H9 (cell line): ENCODE results near the gene LARP1. TPM values are rescaled to one million over a fixed set of nuclear protein-coding genes. Genes with fewer than 3 reads are reported as not detected.

ENCODE experiments used
- DNase-seq: peaks from one replicate; pipeline ENCODE4 v3.0.0-alpha.2; 2017
- H2AFZ ChIP-seq: one replicate; pipeline ENCODE4 v1.6.1; 2013; ENCODE audit warnings: mild to moderate bottlenecking, low read length, control low read depth, moderate library complexity
- H2AK5ac ChIP-seq: 2 replicates; pipeline ENCODE4 v1.6.1; 2013; ENCODE audit warnings: low read length, control low read depth, mixed read lengths; ENCODE audit not compliant: insufficient read length
- H2BK120ac ChIP-seq: one replicate; pipeline ENCODE4 v1.6.1; 2013; ENCODE audit warnings: low read depth, mild to moderate bottlenecking, low read length, control low read depth, inconsistent platforms; ENCODE audit not compliant: poor library complexity, severe bottlenecking
- H2BK12ac ChIP-seq: 2 replicates; pipeline ENCODE4 v1.6.1; 2013; ENCODE audit warnings: low read length, control low read depth, mixed read lengths, low read depth; ENCODE audit not compliant: insufficient read length
- H2BK15ac ChIP-seq: 2 replicates; pipeline ENCODE4 v1.6.1; 2013; ENCODE audit warnings: low read depth, low read length, control low read depth
- H2BK20ac ChIP-seq: one replicate; pipeline ENCODE4 v1.6.1; 2013; ENCODE audit warnings: low read depth, mild to moderate bottlenecking, low read length, control low read depth, inconsistent platforms; ENCODE audit not compliant: poor library complexity, severe bottlenecking
- H2BK5ac ChIP-seq: 2 replicates; pipeline ENCODE4 v1.6.1; 2013; ENCODE audit warnings: low read length, control low read depth, mixed read lengths; ENCODE audit not compliant: insufficient read length
- H3K14ac ChIP-seq: 2 replicates; pipeline ENCODE4 v1.6.1; 2013; ENCODE audit warnings: low read length, control low read depth; ENCODE audit not compliant: insufficient read depth
- H3K18ac ChIP-seq: 2 replicates; pipeline ENCODE4 v1.6.1; 2013; ENCODE audit warnings: low read depth, mild to moderate bottlenecking, mixed read lengths, low read length, control low read depth; ENCODE audit not compliant: insufficient read length
- H3K23ac ChIP-seq: 2 replicates; pipeline ENCODE4 v1.6.1; 2013; ENCODE audit warnings: low read length, control low read depth, mixed read lengths, low read depth; ENCODE audit not compliant: insufficient read length
- H3K23me2 ChIP-seq: 2 replicates; pipeline ENCODE4 v1.6.1; 2013; ENCODE audit warnings: low read depth, mild to moderate bottlenecking, mixed read lengths, low read length, control low read depth; ENCODE audit not compliant: insufficient read length, poor library complexity, severe bottlenecking
- H3K27ac ChIP-seq: 2 replicates; pipeline ENCODE4 v1.5.1; 2013; ENCODE audit warnings: low read length, control low read depth, mixed read lengths, low read depth; ENCODE audit not compliant: insufficient read length
- H3K27me3 ChIP-seq: 2 replicates; pipeline ENCODE4 v1.6.1; 2013; ENCODE audit warnings: low read length, control low read depth, inconsistent platforms; ENCODE audit not compliant: insufficient read depth
- H3K4ac ChIP-seq: 2 replicates; pipeline ENCODE4 v1.6.1; 2013; ENCODE audit warnings: low read depth, mild to moderate bottlenecking, control low read depth, inconsistent platforms, low read length, moderate library complexity
- H3K4me1 ChIP-seq: 2 replicates; pipeline ENCODE4 v1.6.1; 2013; ENCODE audit warnings: low read length, control low read depth, inconsistent platforms; ENCODE audit not compliant: insufficient read depth
- H3K4me2 ChIP-seq: 2 replicates; pipeline ENCODE4 v1.6.1; 2013; ENCODE audit warnings: low read length, control low read depth, mixed read lengths; ENCODE audit not compliant: insufficient read length, insufficient read depth
- H3K56ac ChIP-seq: 2 replicates; pipeline ENCODE4 v1.6.1; 2013; ENCODE audit warnings: low read depth, mild to moderate bottlenecking, mixed read lengths, low read length, control low read depth; ENCODE audit not compliant: insufficient read length
- H3K79me1 ChIP-seq: 2 replicates; pipeline ENCODE4 v1.6.1; 2013; ENCODE audit warnings: low read depth, mild to moderate bottlenecking, moderate library complexity, low read length, control low read depth, inconsistent platforms; ENCODE audit not compliant: insufficient read depth, poor library complexity, severe bottlenecking
- H3K79me2 ChIP-seq: 2 replicates; pipeline ENCODE4 v1.6.1; 2013; ENCODE audit warnings: low read length, control low read depth, inconsistent platforms; ENCODE audit not compliant: insufficient read depth
- H3K9ac ChIP-seq: 2 replicates; pipeline ENCODE4 v1.6.1; 2013; ENCODE audit warnings: low read length, control low read depth, mixed read lengths; ENCODE audit not compliant: insufficient read length; ENCODE audit errors: extremely low read depth
- H3K9me3 ChIP-seq: one replicate; pipeline ENCODE4 v1.6.1; 2013; ENCODE audit warnings: low read depth, low read length, inconsistent platforms; ENCODE audit not compliant: control insufficient read depth
- H3T11ph ChIP-seq: one replicate; pipeline ENCODE4 v1.6.1; 2013; ENCODE audit warnings: mild to moderate bottlenecking, low read length, control low read depth, inconsistent platforms
- H4K20me1 ChIP-seq: one replicate; pipeline ENCODE4 v1.6.1; 2013; ENCODE audit not compliant: control insufficient read depth, insufficient read length, insufficient read depth
- H4K5ac ChIP-seq: 2 replicates; pipeline ENCODE4 v1.6.1; 2013; ENCODE audit warnings: low read depth, mild to moderate bottlenecking, mixed read lengths, low read length, control low read depth; ENCODE audit not compliant: insufficient read length
- H4K8ac ChIP-seq: replicated peaks from 2 replicates; pipeline ENCODE4 v1.6.1; 2013; ENCODE audit warnings: low read length, control low read depth, mixed read lengths, low read depth; ENCODE audit not compliant: insufficient read length
- H4K91ac ChIP-seq: 2 replicates; pipeline ENCODE4 v1.6.1; 2013; ENCODE audit warnings: low read depth, mild to moderate bottlenecking, moderate library complexity, mixed read lengths, low read length, control low read depth; ENCODE audit not compliant: insufficient read length
- H3K27ac Mint-ChIP-seq, 3 experiments: 2 replicates in 2 of 3; 3 replicates in 1 of 3; pipeline ENCODE4 v1.8.0; 2020 to 2021; ENCODE audit warnings: mixed read lengths in 3 of 3, mild to moderate bottlenecking in 1 of 3, moderate library complexity in 1 of 3
- H3K27me3 Mint-ChIP-seq: 2 replicates; pipeline ENCODE4 v1.8.0; 2021; ENCODE audit warnings: low read depth, mild to moderate bottlenecking, moderate library complexity, mixed read lengths
- H3K36me3 Mint-ChIP-seq, 3 experiments: 2 replicates in 2 of 3; 3 replicates in 1 of 3; pipeline ENCODE4 v1.8.0; 2020 to 2021; ENCODE audit warnings: low read depth in 3 of 3, mixed read lengths in 3 of 3; ENCODE audit not compliant: insufficient read depth in 1 of 3
- H3K4me1 Mint-ChIP-seq, 2 experiments: 2 replicates each; pipeline ENCODE4 v1.8.0; 2020; ENCODE audit warnings: mixed read lengths in 2 of 2
- H3K4me3 Mint-ChIP-seq, 2 experiments: 2 replicates in 1 of 2; 3 replicates in 1 of 2; pipeline ENCODE4 v1.8.0; 2020 to 2021; ENCODE audit warnings: mild to moderate bottlenecking in 2 of 2, mixed read lengths in 2 of 2, moderate library complexity in 1 of 2
- H3K9me3 Mint-ChIP-seq, 2 experiments: 2 replicates in 1 of 2; 3 replicates in 1 of 2; pipeline ENCODE4 v1.8.0; 2020; ENCODE audit warnings: mild to moderate bottlenecking in 2 of 2, mixed read lengths in 2 of 2, moderate library complexity in 1 of 2
- WGBS: extraction: QIAGEN DNeasy Blood & Tissue Kit; methylation state at CpG from one replicate; pipeline ENCODE4 v1.1.7; 2013; ENCODE audit warnings: missing lambda C conversion rate, low lambda C conversion rate, mixed read lengths; ENCODE audit not compliant: insufficient read length; ENCODE audit errors: extremely low coverage; 5-methylcytosine and 5-hydroxymethylcytosine counted together
- total RNA-seq: library from RNA; stranded (reverse); gene quantifications from 2 replicates; pipeline ENCODE4 v1.2.1, GENCODE V29; 2021
- TF ChIP-seq, protein P1 (sequence below): fragments of 200-600 bp; sonication (generic); conservative IDR thresholded peaks from 3 replicates; pipeline ENCODE4 v1.8.0; 2021; ENCODE audit warnings: antibody characterized with exemption, mild to moderate bottlenecking

Gene LARP1
- total RNA-seq, 1 experiment from 2014 or later = 405 TPM

DNA sequence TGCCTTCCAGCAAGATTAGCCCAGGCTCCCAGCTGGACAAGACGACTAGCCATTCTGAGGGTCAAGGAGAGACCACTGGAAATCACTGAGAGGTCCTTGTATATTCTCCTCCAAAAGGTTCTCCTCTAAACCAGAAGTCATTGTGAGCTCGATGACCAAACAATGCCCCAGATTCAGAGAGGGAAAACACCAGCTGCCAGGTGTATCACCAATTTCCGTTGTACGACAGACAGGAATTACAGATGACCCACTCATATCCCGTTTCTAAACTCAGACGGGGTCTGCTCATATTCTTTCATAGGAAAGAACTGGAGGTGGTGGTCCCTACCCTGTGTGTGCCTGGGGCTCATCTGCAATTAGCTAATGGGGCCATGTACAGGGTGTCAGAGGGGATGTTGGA is 81.0 kb downstream of the LARP1 start:
- H3K79me2 ChIP-seq = no peaks in the 10 kb centered on the region

More for the DNA sequence above, 81.0 kb downstream of the LARP1 start:
- peaks cover 0 to 8% (median 5%) of the 10 kb centered on the region in 3 experiments; a peak in 3 of 7 replicates for H3K36me3 Mint-ChIP-seq
- H2BK120ac ChIP-seq = no peak overlapping the region
- H3K9me3 ChIP-seq = no peaks in the 10 kb centered on the region
- no peak for DNase-seq
- H3K4me3 Mint-ChIP-seq = no peak overlapping the region
- H2AFZ ChIP-seq = no peak overlapping the region
- H3K27me3 Mint-ChIP-seq = no peaks in the 10 kb centered on the region; the same call in 1 of the 2 replicates
- TF ChIP-seq, protein P1, sequence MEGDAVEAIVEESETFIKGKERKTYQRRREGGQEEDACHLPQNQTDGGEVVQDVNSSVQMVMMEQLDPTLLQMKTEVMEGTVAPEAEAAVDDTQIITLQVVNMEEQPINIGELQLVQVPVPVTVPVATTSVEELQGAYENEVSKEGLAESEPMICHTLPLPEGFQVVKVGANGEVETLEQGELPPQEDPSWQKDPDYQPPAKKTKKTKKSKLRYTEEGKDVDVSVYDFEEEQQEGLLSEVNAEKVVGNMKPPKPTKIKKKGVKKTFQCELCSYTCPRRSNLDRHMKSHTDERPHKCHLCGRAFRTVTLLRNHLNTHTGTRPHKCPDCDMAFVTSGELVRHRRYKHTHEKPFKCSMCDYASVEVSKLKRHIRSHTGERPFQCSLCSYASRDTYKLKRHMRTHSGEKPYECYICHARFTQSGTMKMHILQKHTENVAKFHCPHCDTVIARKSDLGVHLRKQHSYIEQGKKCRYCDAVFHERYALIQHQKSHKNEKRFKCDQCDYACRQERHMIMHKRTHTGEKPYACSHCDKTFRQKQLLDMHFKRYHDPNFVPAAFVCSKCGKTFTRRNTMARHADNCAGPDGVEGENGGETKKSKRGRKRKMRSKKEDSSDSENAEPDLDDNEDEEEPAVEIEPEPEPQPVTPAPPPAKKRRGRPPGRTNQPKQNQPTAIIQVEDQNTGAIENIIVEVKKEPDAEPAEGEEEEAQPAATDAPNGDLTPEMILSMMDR = no peak
- no peaks in the 10 kb centered on the region for H3K9me3 Mint-ChIP-seq
- no peak overlapping the region for H3K4me2 ChIP-seq
- H3K4me1 Mint-ChIP-seq = peaks cover 6% of the 10 kb centered on the region in 2 experiments
- H2AK5ac ChIP-seq = no peak overlapping the region
- H4K5ac ChIP-seq = no peak overlapping the region
- no peaks in the 10 kb centered on the region for H3K79me1 ChIP-seq
- H3K27ac Mint-ChIP-seq = no peak overlapping the region
- no peaks in the 10 kb centered on the region for H4K20me1 ChIP-seq
- H3K23me2 ChIP-seq = no peaks in the 10 kb centered on the region
- H3K14ac ChIP-seq = no peak overlapping the region
- H2BK20ac ChIP-seq = no peak overlapping the region
- no peak overlapping the region for H3K18ac ChIP-seq
- H4K91ac ChIP-seq = no peak overlapping the region
- H3K4me1 ChIP-seq = no peaks in the 10 kb centered on the region
- no peak overlapping the region for H2BK12ac ChIP-seq
- H2BK5ac ChIP-seq = no peak overlapping the region
- H3K4ac ChIP-seq = no peak overlapping the region
- no peak overlapping the region for H2BK15ac ChIP-seq
- H3K27me3 ChIP-seq = no peaks in the 10 kb centered on the region
- H3K9ac ChIP-seq = no peak overlapping the region
- H3K23ac ChIP-seq = no peak overlapping the region
- WGBS = no CpG with 5 or more reads among the region's 6 CpGs
- H4K8ac ChIP-seq = no peak overlapping the region
- no peak overlapping the region for H3K56ac ChIP-seq
- H3K27ac ChIP-seq = no peak overlapping the region
- H3T11ph ChIP-seq = no peak overlapping the region
